ENCODE measurements around the gene USP40.

DNA sequence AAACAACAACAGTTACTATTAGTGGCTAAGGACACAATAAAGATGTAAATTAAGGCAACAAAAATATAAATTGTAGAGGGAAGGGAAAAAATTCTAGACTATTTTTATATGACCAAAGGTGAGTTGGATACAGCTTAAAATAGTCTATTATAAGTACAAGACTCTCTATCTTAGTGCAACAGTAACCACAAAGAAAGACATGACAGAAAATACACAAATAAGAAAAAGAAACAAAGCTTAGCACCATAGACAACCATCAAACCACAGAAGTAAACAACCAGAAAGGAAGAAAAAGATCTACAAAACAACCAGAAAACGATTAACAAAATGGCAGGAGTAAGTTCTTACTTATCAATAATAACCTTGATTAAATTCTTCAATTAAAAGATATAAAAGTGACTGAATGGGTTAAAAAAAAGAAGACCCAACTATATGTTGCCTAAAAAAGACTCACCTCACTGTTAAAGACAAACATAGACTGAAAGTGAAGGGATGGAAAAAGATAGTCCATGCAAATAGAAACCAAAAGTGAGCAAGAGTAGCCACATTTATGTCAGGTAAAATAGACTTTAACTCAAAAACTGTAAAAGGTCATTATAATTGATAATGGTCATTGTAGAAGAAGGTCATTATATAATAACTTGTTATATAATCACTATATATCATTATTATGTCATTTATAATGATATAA is 62.5 kb downstream of the USP40 start:
- TF ChIP-seq PHF8 (IDR thresholded peaks at IDR 0.05; ENCODE audit: borderline replicate concordance, low read depth), result no peak
- no peak for TF ChIP-seq CEBPB (IDR thresholded peaks at IDR 0.05)
